EH (cell line): Measurements from ENCODE around the gene IGSF6.
"Not testable (repeated sequence)": the region's sequence is repeated elsewhere in the genome, so short reads cannot be mapped to it uniquely, and the experiment has no call there.

Source experiments
- DNase-seq: peaks from one replicate; pipeline ENCODE4 v3.0.0-alpha.2; 2015; ENCODE audit warnings: low read depth

The IGSF6 gene

DNA sequence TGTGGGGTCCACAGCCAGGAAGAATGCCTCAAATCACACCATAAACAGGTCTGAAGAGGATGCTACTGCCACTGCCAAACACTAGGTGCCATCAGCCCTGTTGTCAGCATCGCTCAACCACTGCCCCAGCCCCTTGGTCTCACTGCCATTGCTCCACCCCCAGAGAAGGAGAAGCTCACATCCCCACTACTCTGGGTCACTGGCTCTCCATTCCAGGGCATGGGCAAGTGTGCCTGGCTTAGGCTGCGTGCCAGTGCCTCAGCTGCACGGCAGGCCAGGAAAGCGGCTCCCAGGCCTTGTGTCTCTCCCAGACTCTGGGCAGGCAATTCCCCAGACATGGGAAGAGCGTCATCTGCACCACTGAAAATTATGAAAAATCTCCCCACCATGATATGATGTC is 1.2 kb upstream of the IGSF6 start:
- no peak for DNase-seq

DNA sequence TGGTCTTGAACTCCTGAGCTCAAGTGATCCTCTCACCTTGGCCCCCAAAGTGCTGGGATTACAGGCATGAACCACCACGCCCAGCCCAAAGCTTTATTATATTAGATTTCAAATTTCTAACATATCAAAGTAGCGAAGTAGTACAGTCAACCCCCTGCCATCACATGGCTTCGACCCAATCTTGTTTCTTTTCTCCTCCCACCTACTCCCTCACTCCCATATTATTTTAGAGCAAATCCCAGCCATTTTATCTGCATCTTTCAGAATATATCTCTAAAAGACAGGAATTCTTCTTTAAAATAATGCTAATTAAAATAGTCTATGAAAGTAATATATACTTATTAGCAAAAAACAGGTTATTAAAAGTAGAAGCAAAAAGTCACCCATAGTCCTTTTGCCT is 893 bp downstream of the IGSF6 start:
- DNase-seq: no peak

DNA sequence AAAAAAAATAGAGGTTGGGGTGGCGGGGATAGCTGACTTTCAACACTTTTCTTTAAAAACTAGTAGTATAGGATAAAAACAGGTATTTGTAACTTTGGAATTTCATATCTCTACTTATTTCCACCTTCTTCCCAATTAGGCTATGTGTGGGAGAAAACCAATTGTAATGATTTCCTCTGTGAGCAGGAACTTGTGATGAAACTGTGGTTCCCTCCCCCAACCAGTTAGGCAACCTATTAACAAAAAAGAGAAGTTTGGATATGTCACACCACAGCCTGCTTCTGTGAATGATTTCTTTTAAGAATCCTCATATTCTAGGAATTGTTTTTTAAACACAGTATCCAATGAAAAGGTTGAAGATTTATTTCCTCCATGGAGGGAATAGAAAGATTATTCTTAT is 1.9 kb downstream of the IGSF6 start:
- no peak for DNase-seq

DNA sequence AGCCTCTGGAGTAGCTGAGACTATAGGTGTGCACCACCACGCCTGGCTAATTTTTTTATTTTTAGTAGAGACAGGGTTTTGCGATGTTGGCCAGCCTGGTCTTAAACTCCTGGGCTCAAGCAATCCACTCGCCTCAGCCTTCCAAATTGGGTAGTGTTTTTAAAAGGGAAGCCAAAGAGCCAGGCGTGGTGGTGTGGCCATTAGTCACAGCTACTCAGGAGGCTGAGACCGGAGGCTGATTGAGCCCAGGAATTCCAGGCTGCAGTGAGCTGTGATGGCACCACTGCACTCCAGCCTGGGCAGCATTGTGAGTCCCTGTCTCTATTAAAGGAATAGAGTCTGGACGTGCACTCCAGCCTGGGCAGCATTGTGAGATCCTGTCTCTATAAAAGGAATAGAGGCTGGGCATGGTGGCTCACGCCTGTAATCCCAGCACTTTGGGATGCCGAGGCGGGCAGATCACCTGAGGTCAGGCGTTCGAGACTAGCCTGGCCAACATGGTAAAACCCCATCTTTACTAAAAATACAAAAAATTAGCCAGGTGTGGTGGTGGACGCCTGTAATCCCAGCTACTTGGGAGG is 2.5 kb downstream of the IGSF6 start:
- DNase-seq: not testable (repeated sequence)

DNA sequence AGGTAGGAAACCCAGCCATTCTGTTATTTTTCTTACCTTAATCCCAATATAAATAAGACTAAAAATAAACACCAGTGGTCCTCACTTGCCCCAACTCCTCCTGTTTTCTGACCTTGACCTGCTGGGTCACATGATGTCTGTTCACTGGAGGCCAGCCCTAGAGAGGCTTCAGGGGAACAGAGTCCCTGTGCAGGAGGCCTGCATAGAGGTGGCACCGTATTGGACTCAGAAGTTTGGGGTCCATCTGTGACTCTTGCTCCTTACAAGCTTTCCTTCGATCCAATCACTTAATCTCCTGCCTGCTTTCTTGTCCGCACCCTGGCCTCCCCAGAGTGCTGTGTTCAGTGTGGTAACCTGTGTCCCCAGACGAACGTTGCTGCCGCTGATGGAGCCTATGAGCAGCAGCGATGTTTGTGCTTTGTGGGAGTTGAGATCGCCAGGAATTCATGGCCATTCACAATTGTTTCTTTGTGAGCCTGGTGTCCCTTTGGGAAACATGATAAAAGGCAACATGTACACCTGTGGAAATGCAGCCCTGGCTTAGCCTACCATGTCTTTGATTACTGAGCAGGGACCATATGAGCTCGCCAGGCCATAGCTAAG is 4.7 kb downstream of the IGSF6 start:
- DNase-seq: no peak

DNA sequence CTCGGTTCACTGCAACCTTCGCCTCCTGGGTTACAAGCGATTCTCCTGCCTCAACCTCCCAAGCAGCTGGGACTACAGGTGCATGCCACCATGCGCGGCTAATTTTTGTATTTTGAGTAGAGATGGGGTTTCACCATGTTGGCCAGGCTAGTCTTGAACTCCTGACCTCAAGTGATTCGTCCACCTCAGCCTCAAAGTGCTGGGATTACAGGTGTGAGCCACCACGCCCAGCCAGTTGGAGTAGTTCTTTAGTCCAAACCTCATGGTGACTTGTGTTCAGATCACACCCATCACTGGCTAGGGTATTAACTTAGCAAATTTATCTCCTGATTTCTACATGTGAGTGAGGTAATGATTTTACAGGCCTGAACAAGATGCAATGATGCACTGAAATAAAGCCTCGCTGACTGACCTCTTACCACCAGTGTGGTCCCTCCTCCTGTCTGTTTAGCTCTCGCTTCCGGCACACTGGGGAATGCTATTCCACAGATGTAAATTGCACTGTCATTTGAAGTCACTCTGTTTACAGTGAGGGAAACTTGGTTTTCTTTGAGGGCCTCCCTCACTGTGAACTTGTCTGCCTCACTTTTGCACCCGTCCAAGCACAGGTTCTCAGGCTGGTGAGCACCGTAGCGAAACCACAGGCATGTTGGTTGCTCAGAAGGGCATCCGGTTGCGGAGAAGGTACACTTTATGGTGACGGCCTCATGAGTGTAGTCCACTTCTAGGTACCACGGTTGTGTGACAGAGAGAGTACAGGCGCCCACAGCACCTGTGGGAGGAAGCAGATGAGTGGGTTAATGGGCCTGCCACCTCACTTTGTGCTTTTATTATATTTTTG is 5.5 kb downstream of the IGSF6 start:
- DNase-seq: no peak

DNA sequence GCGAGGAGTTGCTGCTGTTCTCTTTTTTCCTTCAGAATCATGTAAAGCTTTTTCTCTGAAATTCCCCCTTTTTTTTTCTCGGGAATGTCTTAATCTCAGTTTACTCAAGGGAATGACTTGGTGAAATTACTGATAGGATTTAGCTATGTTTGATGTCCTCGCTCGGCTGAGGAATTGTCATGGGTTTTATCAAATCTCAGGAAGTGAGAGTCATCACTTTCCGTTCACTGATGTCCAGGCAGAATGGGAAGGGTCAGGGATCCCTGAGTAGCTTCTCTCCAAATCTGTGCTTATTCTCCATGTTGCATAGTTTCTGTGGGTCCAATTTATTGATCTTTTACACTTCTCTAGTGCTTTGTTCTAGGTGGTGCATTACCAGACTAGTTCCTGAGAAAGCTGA is 6.3 kb downstream of the IGSF6 start:
- DNase-seq: no peak

DNA sequence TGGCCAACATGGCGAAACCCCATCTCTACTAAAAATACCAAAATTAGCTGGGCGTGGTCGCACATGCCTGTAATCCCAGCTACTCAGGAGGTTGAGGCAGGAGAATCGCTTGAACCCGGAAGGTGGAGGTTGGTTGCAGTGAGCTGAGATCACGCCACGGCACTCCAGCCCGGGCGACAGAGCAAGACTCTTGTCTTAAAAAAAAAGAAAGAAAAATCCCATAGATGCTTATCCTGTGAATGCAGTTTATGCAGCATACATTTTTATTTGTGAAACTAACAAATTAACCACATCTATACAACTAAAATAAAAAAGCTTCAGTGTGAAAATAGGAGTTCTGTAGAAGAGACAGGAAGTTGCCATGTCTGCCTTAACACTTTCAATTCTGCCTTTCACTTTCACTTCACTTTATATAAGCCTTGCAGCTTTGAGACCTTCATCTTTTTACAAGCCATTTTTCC is 7.1 kb downstream of the IGSF6 start:
- peak; percentile 50 for DNase-seq

DNA sequence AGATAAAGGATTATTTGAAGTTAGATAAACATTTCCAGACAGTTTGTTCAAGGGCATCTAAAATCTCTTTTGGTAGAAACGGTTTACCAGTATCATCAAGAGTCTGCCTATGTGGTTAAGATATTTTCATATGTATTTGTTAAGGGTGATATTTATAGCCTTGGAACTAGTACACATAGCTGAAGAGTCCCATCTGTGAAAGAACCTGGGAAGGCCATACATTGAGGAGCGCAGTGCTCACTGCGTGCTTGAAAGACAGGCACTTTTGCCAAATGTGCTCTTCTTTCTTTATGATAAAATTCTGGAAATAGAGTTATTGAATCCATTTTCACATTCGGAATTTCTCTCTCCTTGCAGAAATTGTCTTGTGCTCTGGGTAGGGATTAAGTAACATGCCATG is 7.7 kb downstream of the IGSF6 start:
- no peak for DNase-seq

DNA sequence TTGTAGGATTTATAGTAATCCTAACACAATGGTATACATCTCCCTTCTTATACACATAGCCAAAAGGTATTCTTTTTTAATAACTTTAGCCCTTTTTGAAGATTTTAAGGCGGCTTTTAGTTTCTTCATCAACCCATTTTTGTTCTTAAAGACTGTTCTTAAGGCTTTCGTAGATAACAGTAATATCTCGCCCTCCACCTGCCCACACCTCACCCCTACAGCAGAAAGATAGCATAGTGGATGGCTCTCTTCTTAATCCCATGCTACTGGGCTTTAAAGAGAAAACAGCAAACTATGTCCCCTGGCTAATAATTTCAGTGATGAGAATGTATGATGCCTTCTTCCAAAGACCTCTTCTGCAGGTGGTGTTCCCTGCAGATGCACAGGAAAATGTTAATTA is 8.6 kb downstream of the IGSF6 start:
- no peak for DNase-seq

DNA sequence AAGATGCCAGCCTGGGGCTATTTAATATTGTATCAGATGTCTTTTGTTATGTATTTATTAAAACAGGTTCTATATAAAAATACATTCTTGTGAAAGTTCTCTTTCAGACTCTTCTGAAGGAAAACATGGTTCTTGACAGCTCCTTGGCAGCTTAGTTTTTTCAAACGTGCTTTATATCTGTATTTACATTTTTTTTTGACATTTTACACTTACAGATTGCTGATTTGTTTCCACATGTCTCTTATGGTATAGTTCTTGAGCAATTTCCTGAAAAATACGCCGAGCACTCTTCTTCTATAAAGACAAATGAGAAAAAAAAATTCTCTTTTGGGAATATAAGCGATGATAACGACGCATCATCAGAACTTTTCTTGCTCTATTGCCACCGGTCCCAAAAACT is 9.5 kb downstream of the IGSF6 start:
- no peak for DNase-seq

DNA sequence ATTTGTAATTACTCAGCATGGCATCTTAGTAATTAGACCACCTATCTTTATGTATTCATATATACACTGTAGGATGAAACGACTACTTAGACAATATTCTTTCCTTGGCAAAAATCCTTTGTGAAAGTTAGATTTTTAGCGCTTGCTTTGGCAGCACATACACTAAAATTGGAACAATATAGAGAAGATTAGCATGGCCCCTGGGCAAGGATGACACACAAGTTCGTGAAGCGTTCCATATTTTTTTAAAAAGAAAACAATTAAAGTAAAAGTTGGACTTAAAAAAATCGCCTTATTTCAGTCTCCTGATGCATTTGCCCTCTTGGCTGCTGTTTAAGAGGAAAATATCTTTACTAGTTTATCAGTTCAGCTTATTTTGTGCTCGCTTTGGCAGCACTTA is 10.5 kb downstream of the IGSF6 start:
- DNase-seq: no peak

DNA sequence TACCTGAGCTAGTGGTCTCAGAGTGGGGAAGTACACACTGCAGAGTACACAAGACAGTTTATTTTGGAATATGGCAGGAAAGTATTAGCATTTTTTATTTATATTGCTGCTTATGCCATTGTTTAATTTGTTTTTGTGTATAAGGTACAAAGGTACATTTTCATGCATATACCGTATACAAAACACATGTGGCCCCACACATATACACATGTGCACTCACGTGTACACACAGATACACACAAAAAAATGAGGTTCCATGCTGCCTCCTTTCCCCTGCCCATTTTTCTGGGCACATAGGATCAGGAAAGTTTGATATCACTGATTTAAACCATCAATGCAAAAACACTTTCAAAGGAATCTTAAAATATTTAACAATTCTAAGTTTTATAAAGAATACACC is 12.9 kb downstream of the IGSF6 start:
- no peak for DNase-seq

DNA sequence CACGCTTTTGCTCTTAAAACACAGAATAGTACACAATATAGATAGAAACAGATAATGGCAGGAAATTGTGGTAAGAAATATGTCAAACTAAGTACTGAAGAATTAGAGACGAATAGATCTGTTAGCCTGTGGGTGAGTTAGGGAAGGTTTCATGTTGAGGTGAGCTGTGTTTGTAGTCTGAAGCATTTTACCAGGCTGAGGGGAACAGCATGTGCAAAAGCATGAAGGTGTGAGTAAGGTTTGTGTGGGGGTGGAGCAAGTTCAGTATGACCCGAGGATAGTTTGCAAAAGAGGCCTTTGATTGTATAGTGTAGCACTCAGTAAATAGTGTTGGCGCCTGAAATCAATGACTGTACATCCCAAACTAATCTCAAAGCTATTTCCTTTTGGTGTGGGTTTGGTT is 13.8 kb downstream of the IGSF6 start:
- peak; percentile 56 for DNase-seq

DNA sequence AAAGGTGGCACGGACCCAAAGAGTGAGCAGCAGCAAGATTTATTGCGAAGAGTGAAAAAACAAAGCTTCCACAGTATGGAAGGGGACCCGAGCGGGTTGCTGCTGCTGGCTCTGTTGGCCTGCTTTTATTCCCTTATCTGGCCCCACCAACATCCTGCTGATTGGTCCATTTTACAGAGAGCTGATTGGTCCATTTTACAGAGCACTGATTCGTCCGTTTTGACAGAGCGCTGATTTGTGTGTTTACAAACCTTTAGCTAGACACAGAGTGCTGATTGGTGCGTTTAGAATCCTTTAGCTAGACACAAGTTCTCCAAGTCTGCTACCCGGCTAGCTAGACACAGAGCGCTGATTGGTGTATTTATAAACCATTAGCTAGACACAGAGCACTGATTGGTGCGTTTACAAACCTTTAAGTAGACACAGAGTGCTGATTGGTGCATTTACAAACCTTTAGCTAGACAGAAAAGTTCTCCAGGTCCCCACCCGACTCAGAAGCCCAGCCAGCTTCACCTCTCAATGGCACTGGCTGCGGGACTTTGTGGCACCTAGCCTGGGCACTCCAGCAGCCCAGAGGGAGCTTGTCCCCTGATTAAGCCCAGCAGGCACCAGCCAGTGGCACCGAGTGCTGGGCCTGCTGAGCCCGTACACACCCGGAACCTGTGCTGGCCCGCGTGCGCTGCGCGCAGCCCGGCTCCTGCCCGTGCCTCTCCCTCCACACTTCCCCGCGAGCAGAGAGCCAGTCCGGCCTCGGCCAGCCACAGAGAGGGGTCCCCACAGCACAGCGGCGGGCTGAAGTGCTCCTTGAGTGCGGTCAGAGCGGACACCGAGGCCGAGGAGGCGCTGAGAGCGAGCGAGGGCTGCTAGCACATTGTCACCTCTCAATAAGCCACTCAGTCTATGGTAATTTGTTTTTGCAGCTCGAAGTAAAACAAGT is 15.1 kb downstream of the IGSF6 start:
- DNase-seq: no peak

DNA sequence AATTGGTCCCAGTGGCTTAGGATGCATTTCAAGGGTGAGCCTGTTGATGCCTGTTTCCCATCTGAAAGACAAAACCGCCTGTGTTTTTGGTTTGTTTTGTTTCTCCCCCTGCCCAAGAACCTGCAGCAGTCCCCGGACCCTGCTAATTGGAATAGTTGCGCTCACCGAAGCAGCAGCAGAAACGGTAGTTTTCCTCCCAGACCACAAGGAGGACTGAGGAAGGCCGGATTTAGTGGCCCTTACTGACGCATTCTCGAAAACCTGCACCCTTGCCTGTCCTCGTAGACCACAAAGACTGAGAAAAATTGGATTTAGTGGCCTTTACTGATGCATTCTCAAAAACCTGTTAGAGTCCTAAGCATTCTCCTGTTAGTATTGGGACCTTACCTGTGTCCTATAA is 16.7 kb downstream of the IGSF6 start:
- not testable (repeated sequence) for DNase-seq

DNA sequence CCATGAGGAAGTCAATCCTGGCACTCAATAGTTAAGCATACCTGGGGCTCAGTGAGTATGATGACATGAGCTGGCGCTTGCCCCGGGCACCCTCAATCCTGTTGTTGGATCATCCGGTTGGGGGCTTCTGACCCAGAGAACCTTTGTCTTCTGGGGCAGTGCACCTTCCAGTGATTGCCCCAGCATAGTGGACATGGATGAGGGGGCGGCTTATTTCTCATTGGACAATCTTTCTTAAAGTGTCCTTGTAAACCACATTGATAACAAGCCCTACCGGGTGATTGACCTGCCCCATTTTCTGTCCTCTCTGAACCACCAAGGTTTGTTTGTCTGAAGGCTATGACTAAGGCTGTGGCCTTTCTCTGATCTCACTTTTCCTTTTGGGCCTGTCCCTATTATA is 18.2 kb downstream of the IGSF6 start:
- DNase-seq: no peak

DNA sequence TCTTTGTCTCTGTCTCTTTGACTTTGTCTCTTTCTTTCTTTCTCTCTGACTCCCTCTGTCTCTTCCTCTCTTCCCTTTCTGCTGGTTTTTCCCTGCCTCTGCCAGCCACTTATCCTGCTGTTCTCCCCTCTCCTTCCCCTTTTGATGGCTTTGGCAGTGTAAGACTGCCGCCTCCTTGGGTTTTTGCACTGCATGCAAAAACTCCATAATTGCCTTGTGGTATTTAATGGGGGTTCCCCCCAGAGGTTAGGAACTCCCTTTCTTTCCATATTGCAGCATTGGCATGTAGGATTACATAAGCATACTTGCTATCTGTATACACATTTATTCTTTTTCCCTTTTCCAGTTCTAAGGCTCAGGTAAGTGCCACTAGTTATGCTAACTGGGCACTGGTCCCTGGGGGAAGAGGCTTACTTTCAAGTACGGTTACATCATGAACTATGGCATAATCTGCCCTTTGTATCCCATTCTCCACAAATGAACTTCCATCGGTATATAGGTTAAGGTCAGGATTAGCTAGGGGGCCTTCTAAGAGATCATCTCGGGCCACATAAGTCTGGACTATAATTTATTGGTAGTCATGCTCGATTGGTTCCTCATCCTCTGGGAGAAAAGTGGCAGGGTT is 20.3 kb downstream of the IGSF6 start:
- not testable (repeated sequence) for DNase-seq

DNA sequence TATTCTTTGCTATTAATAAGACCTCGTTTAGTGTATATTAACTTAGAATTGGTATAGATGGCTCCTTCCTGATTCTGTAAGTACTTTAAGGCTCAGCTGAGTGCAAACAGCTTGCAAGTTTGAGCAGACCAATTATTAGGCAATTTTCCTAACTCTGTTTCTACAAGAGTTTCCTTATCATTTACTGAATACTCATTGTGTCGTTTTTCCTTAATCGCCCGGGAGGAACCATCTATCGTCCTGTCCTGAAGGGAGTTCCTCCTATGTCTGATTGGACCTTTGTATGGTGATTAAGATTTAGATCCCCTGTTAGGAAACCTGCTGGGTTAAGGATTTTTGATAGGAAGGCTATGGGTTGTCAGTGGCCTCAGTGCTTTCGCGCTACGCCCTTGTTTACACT is 21.0 kb downstream of the IGSF6 start:
- DNase-seq: not testable (repeated sequence)

DNA sequence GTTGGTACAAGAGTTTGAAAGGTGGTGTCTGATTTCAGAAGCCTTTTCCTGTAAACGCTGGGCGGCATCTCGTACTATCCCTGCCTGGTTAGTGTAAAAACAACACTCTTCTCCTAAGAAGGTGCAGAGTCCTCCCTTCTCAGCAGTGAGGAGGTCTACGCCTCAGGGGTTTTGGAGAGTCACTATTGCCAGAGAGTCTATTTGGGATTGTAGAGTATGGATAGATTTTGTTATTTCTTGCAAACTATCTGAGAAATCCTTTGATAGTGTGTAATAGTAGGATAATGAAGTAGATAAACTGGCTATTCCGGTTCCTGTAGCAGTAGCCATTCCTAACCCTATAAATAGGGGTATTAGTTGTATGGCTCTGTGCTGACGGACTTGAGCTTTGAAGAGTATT is 21.5 kb downstream of the IGSF6 start:
- DNase-seq: not testable (repeated sequence)

DNA sequence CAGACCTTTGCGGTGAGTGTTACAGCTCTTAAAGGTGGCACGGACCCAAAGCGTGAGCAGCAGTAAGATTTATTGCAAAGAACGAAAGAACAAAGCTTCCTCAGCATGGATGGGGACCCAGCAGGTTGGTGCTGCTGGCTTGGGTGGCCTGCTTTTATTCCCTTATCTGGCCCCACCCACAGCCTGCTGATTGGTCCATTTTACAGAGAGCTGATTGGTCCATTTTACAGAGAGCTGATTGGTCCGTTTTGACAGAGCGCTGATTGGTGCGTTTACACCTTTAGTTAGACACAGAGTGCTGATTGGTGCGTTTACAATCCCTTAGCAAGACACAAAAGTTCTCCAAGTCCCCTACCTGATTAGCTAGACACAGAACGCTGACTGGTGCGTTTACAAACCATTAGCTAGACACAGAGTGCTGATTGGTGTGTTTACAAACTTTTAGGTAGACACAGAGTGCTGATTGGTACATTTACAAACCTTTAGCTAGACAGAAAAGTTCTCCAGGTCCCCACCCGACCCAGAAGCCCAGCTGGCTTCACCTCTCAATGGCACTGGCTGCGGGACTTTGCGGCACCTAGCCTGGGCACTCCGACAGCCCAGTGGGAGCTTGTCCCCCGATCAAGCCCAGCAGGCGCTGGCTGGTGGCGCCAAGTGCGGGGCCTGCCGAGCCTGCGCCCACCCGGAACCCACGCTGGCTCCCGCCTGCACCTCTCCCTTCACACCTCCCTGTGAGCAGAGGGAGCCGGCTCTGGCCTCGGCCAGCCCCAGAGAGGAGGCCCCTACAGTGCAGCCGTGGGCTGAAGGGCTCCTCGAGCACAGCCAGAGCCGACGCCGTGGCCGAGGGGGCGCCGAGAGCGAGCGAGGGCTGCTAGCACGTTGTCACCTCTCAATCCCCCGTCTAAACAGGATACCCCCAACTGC is 22.5 kb downstream of the IGSF6 start:
- not testable (repeated sequence) for DNase-seq
